GM12801 (cell line): ENCODE results near the gene MYO1B.

Source experiments
- TF ChIP-seq, protein P1 (sequence below): IDR thresholded peaks from one replicate; pipeline ENCODE4 v1.5.1; 2011; ENCODE audit warnings: control low read depth; ENCODE audit not compliant: insufficient read length; ENCODE audit errors: extremely low read depth

The MYO1B gene

DNA sequence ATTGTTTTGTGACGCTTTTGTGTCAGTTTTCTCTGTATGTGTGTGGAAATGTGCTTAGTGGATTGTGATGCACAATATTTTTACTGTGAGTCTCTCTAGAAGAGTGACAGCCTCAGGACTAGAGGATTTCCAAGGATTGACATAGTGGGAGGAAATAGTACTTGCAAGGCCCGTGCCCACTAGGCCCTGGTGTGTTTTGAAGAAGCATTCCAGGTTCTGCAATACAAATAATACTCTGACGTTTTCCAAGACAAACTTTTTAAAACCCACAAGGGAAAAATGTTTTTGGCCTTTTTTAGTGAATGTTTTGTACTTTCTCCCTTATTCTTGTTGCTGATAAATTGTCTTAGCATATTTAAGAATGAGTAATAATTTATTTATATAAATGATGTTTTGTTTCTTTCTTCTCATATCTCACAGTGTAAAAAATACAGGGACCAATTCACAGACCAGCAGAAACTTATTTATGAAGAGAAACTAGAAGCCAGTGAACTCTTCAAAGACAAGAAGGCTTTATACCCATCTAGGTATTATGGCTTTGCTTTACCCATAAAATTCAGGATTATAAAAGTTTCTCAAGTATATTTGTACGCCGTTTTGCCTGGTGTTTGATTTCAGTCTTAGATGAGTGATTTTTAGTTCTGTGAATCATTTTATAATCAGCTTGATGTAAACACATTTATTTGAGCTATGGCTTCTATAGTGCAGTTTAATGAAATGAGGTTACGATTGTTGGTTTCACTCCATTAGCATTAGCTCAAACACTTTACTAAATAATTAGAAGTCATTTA lies 165.6 kb downstream of the MYO1B start:
- TF ChIP-seq, protein P1, sequence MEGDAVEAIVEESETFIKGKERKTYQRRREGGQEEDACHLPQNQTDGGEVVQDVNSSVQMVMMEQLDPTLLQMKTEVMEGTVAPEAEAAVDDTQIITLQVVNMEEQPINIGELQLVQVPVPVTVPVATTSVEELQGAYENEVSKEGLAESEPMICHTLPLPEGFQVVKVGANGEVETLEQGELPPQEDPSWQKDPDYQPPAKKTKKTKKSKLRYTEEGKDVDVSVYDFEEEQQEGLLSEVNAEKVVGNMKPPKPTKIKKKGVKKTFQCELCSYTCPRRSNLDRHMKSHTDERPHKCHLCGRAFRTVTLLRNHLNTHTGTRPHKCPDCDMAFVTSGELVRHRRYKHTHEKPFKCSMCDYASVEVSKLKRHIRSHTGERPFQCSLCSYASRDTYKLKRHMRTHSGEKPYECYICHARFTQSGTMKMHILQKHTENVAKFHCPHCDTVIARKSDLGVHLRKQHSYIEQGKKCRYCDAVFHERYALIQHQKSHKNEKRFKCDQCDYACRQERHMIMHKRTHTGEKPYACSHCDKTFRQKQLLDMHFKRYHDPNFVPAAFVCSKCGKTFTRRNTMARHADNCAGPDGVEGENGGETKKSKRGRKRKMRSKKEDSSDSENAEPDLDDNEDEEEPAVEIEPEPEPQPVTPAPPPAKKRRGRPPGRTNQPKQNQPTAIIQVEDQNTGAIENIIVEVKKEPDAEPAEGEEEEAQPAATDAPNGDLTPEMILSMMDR: no peak

DNA sequence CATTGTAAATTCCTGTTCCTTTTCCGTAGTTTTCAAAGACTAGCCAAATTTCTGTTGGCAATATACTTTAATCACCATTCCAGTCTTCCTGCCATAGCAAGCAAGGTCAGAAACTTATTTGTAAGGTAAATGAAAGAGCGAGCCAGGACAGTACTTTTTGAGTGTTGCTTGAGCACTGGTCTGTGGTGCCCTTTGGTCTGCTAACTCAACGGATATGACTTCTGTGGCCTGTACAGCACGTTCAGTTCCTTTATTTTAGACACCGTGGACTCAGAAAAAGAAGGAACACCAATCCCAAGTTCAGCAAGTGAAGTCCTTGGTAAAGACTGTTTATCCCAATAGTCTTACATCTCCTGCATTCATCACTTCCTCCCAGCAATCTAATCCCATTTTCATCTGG lies 166.3 kb downstream of the MYO1B start:
- TF ChIP-seq, protein P1: no peak

DNA sequence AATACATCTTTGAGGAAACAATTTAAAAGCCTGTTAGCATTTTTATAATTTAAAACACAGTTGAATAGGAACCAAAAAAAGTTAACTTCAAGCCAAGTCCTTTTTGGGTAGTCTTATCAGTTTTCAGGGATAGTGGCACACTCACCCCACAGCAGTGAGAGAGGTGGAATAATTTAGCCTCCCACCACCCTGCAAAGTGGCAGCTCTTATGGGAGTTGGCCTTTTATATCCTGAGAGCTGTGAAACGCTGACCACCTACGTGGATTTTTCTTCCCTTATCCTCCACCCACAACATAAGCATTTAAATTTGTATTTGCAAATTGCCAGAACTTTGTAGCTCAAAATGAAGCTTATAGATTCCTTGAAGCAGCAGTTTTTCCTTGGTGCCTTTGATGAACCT lies 167.1 kb downstream of the MYO1B start:
- TF ChIP-seq, protein P1: no peak

DNA sequence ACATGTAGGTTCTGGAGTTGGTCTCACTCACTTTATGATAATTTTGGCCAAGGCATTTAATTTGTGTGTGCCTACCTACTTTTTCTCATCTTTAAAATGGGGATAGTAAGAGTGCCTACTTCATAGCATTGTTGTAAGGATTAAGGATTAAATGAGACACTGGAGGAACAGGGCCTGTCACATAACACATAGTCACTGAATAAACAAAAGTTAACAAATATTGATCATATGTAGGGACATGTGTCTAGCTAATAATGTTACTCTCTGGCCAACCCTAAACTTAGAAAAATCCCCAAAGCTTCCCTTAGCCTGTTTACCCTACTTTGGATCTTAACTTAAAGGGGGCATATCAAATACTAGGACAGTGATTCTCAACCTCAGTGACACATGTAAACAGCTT lies 169.9 kb downstream of the MYO1B start:
- TF ChIP-seq, protein P1: no peak

DNA sequence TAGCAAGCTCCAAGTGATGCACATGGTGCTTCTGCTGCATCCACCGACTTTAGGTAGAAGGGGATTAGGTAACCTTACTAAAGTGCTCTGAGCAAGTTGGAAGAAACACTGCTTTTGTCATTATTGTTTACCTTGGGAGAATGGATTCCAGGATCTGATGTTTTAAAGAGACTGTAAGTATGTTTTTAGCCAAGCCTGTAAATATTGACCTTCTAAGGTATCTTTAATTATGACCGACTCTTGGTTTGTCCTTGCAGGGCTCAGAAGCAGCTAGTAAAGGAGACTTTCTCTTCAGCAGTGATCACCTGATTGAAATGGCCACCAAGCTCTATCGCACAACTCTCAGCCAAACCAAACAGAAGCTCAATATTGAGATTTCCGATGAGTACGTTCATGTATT lies 170.7 kb downstream of the MYO1B start:
- TF ChIP-seq, protein P1: no peak

DNA sequence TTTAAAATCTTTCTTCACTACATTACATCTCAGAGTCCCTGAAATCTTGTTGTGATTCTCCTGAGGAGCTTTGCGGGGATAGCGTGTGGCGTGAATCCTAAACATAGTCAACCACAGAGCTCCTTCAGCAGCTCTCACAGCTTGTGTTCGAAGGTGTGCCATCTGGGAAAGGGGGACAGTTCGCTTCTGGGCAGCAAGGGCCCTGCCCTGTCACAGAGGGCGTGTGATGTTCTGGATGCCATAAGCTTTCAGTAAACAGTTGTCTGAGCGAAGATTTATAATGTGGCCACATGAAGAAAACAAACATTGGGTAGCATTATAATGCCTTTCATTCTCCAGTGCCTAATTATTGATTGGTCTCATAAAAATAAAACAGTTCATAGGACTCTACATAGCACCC lies 172.5 kb downstream of the MYO1B start:
- TF ChIP-seq, protein P1: no peak

DNA sequence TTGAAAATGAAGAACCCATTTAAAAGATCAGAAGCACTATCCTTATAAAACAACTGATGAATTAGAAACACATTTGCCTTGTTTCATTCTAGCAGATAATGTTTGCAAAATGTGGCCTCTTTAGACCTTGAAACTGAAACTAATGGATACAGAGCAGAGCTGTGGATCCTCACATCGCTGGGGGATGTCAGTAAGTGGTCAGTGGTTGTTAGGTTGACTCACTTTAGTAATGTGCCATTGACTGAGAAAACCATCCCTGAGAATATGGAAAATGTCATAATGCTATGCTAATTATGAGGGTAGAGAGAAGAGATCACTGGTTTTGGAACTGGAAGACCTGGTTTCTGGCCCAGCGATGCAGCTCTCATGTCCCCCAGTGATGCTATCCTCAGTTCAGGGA lies 176.7 kb downstream of the MYO1B start:
- TF ChIP-seq, protein P1: no peak

DNA sequence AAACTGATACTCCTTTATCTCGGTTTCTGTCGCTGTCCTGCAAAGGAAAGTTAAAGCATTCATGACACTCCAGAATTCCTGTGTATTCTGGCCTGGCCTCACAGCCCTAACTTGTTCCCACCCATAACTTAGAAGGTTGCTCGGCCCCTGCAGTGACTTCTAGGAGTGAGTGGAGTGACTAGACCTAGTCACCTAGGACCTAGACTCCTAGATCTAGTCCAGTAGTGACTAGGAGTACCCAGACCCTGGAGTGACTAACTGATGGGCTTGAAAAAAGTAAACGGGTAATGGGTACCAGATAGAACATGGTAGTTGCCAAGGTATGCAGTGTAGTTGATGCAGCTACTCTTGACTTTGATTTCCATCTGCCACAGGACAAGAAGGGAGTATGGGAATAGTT lies 181.8 kb downstream of the MYO1B start:
- TF ChIP-seq, protein P1: no peak
